DMS53 treated with DMSO at 0.1 percent for 48 hours (cell line): Measurements from ENCODE around the gene EMP1.
A peak's percentile ranks its signal among the peaks of the same experiment; 100 is the strongest.
"Not testable (repeated sequence)": the region's sequence is repeated elsewhere in the genome, so short reads cannot be mapped to it uniquely, and the experiment has no call there.

Experiments used
- DNase-seq: peaks from one replicate; lab custom pipeline; 2025; ENCODE audit not compliant: unreplicated experiment; lab: John Stamatoyannopoulos, UW

Gene EMP1

DNA sequence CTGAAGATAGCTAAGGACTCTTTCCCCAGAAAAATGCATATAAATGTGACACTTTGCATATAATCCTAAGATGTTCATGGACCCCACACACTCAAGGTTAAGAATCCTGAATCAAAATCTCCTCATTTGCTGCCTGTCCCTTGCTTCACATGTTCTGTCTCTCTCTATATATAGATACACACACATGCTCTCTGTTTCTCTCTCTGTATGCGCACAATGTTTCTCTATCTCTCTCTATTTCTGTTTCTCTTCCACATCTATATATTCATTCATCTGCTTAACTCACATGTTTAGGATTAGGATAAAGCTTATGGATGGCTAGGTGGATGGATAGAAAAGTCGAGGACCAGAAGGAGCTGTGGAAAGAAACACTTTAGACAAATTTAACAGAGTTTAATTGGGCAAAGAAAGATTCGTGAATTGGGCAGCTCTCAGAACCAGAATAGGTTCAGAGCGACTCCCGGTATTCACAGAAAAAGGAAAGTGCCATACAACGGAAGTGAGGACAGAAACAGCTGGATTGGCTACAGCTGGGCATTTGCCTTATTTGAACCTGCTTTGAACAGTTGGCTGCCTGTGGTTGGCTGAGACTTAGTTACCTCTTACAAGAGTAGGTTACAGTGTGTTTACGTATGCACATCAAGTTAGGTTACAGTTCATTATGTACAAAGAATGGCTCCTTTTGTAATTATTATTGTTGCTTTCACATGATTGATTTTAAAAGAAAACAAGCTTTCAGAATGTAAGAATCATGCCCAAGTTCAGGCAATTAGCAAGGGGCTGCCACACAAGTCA is 57.6 kb downstream of the EMP1 start:
- no peak for DNase-seq

- DNase-seq, result peak; percentile 98
These were observed 59.5 kb downstream of the EMP1 start for GRCh38 chr12:13255792-13256691.

- DNase-seq, result no peak
These were observed 60.1 kb downstream of the EMP1 start for GRCh38 chr12:13256692-13257045.

GRCh38 chr12:13257356-13257875 is 60.9 kb downstream of the EMP1 start:
- DNase-seq, result no peak

DNA sequence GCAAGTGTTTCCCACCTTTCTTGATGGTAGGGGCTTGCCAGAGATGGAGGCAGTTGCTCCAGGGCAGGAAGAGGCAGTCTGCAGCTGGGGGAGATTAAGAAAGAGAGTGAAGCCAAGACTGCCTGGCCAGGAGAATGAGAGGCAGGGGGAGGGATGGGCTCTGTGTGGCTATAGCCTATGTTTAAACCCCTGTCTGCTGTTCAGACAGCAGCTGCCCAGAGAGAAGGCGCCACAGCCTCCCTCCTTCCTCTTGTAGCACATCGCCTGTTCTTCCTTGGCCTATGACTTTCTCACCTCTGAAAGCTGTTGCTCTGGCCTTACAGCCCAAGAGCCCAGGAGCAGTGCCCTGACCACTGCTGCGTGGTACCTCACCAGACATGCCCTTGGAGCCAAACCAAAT is 61.7 kb downstream of the EMP1 start:
- no peak for DNase-seq

DNA sequence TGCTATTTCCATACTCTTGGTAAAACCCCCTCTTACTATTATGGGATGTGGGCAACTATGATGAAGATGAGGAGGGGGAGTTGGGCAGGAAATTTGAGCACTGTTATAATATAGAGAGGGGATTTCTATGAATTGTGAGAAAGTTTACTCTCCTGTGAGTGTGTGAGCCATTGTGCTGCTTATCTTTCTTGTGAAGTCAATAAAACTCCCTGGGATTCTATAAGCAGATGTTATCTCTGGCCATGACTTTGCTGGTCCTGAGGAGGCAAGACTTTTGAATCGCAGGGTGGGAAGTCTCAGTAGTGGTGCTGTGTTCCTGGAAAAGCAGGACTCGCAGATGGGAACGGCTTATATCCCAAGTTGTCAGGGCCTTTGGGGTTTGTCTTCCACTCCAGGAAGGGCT is 62.2 kb downstream of the EMP1 start:
- DNase-seq, result no peak

- DNase-seq, result not testable (repeated sequence)
These were observed 63.1 kb downstream of the EMP1 start for GRCh38 chr12:13259625-13260024.

DNA sequence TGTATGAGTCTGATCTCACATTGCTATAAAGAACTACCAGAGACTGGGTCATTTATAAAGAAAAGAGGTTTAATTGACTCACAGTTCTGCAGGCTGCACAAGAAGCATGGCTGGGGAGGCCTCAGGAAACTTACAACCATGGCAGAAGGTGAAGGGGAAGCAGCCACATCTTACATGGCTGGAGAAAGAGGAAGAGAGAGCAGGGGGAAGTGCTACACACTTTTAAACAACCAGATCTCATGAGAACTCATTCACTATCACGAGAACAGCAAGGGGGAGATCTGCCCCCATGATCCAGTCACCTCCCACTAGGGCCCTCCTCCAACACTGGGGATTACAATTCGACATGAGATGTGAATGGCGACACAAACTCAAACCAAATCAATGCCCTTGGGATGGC is 71.3 kb downstream of the EMP1 start:
- not testable (repeated sequence) for DNase-seq

- DNase-seq, result no peak
These were observed 72.1 kb downstream of the EMP1 start for GRCh38 chr12:13268581-13268980.
